ENCODE data around the gene SFI1.

GRCh38 chr22:31520051-31520450, 23.7 kb downstream of the SFI1 start:
- TF ChIP-seq POLR2A (IDR thresholded peaks at IDR 0.05) = no peak
- TF ChIP-seq, protein P1, sequence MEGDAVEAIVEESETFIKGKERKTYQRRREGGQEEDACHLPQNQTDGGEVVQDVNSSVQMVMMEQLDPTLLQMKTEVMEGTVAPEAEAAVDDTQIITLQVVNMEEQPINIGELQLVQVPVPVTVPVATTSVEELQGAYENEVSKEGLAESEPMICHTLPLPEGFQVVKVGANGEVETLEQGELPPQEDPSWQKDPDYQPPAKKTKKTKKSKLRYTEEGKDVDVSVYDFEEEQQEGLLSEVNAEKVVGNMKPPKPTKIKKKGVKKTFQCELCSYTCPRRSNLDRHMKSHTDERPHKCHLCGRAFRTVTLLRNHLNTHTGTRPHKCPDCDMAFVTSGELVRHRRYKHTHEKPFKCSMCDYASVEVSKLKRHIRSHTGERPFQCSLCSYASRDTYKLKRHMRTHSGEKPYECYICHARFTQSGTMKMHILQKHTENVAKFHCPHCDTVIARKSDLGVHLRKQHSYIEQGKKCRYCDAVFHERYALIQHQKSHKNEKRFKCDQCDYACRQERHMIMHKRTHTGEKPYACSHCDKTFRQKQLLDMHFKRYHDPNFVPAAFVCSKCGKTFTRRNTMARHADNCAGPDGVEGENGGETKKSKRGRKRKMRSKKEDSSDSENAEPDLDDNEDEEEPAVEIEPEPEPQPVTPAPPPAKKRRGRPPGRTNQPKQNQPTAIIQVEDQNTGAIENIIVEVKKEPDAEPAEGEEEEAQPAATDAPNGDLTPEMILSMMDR (IDR thresholded peaks at IDR 0.05) = no peak

Data from heart left ventricle (tissue), 13 donors.